D341Med (cell line): ENCODE measurements around the gene THRB.
"Not testable (repeated sequence)": the region's sequence is repeated elsewhere in the genome, so short reads cannot be mapped to it uniquely, and the experiment has no call there.

Experiments used
- DNase-seq: peaks from one replicate; pipeline ENCODE4 v3.0.0; 2012; ENCODE audit warnings: low spot score

The THRB gene

GRCh38 chr3:24096695-24097290 is 397.9 kb downstream of the THRB start:
- peak; percentile 36 for DNase-seq

GRCh38 chr3:24096271-24096670 is 398.4 kb downstream of the THRB start:
- no peak for DNase-seq

- DNase-seq: not testable (repeated sequence)
These were observed 399.8 kb downstream of the THRB start for GRCh38 chr3:24094818-24095217.

- peak; percentile 78 for DNase-seq
These were observed 405.9 kb downstream of the THRB start for GRCh38 chr3:24088782-24089181.

- no peak for DNase-seq
These were observed 407.2 kb downstream of the THRB start for GRCh38 chr3:24087469-24087868.

- no peak for DNase-seq
These were observed 407.8 kb downstream of the THRB start for GRCh38 chr3:24086617-24087404.

GRCh38 chr3:24086206-24086605 is 408.4 kb downstream of the THRB start:
- no peak for DNase-seq

GRCh38 chr3:24072193-24072592 is 422.5 kb downstream of the THRB start:
- no peak for DNase-seq

- no peak for DNase-seq
These were observed 425.6 kb downstream of the THRB start for GRCh38 chr3:24069045-24069444.

GRCh38 chr3:24067483-24067882 is 427.2 kb downstream of the THRB start:
- no peak for DNase-seq
